Stimulated activated CD4-positive, alpha-beta T cell treated with anti-CD3 and anti-CD28 coated beads, Interleukin-4, amount 100 ng/mL, for 48 hours (primary cell): ENCODE results near the gene ZNHIT3.
"Not testable (repeated sequence)": the region's sequence is repeated elsewhere in the genome, so short reads cannot be mapped to it uniquely, and the experiment has no call there.

Experiments
- DNase-seq, 2 donors: peaks; one replicate each; pipeline ENCODE4 v3.0.0-alpha.2; 2020; ENCODE audit warnings: low read depth in 2 of 2

Gene ZNHIT3

DNA sequence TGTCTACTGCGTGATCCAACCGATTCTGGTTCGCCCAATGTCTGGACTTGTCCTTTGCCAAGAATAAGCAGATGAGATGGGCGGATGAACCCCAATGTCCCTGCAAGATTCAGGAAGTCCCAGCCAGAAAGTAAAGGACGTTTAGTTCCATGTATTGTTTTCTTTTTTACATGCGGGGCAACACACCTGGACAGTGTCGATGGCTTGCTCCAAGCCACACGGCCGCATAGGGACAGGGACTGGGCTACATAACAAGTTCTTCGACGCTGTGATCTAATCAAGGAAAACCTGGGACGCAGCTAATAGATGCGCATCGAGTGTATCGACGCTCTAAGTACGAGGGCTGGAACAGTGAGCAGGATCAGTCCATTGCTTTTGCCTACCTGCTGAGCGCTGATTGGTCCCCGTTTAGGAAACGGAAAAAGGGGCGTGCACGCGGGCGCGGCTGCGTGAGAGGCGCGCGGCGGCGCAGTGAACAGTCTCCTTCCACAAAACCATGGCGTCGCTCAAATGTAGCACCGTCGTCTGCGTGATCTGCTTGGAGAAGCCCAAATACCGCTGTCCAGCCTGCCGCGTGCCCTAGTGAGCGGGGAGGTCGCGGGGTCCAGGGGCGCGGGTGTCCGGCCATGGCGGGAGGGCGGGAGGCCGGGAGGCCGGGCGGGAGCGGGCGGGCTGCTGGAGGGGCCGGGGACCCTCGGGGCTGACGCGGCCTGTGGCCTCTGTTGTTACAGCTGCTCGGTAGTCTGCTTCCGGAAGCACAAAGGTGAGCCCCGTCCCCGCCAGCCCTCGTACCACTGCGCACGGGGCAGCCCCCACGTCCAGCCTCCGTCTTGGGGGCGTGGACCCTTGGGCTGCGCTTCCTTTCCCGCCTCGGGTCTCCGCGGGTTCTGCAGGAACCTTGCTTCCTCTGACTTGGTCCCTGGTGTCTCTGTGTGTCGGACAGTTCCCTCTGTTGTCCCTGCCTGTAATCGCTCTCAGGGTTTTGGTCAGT is at the start of gene ZNHIT3:
ZNHIT3 (plus strand) TSS at position 478 of the 991 bp plus-strand sequence; CDS start at position 497, 19 bp downstream.
- DNase-seq, result peak; percentile 83 to 86

GRCh38 chr17:36441792-36442191 is 44.7 kb upstream of the ZNHIT3 start:
- DNase-seq, result not testable (repeated sequence)

DNA sequence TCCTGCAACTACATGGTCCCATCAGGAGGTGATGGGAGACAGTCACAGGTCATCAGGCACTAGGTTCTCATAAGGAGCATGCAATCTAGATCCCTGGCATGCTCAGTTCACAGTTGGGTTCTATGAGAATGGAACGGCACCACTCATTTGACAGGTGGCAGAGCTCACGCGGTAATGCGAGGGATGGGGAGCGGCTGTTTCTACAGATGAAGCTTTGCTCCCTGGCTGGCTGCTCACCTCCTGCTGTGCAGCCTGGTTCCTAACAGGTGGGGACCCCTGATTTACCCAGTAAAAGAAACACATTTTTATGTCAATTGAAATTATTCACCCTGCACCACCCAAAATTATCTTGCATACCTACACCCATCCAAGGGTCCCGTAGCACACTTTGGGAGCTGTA is 42.7 kb upstream of the ZNHIT3 start:
- no peak for DNase-seq

- DNase-seq, result not testable (repeated sequence)
These were observed 36.5 kb upstream of the ZNHIT3 start for GRCh38 chr17:36449997-36450396.

GRCh38 chr17:36452888-36453287 is 33.6 kb upstream of the ZNHIT3 start:
- DNase-seq, result not testable (repeated sequence)

DNA sequence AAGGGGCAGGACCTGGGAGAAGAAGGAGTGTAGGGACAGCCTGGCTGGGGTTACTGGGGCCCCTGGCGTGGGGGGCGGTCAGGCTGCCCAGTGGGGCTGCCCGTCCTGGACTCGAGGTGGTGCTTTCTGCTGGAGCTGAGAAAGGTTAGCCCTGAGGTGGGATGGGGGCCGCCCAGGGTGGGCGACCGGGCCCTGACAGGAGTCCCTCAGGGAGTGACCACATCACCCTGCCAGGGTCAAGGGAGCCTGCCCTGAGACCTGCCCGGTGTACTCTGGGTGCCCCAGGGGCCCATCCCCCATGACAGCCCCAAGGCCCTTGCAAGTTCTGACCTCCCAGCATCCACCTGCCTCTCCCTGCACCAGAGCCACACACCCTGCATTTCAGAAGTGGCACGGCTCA is 28.8 kb upstream of the ZNHIT3 start:
- DNase-seq, result not testable (repeated sequence)

GRCh38 chr17:36459045-36459444 is 27.4 kb upstream of the ZNHIT3 start:
- no peak for DNase-seq

DNA sequence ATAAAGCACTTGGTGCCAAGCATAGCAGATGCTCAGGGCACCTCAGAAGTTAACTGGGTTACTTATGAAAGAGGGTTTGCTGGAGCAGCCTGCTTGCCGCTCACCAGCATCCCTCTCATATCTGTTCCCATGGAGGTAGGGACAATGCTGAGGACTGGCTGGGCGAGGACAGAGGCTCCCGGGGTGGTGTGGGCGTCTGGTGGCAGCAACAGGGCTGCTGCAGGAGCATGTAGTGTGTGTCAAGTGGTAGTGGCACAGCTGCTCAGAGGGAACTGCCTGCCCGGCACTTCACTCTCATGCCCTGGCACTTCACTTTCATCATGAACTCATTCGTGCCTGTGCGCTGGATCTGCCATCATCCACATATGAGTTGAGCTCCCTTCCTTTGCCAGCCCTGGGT is 26.9 kb upstream of the ZNHIT3 start:
- DNase-seq, result no peak

DNA sequence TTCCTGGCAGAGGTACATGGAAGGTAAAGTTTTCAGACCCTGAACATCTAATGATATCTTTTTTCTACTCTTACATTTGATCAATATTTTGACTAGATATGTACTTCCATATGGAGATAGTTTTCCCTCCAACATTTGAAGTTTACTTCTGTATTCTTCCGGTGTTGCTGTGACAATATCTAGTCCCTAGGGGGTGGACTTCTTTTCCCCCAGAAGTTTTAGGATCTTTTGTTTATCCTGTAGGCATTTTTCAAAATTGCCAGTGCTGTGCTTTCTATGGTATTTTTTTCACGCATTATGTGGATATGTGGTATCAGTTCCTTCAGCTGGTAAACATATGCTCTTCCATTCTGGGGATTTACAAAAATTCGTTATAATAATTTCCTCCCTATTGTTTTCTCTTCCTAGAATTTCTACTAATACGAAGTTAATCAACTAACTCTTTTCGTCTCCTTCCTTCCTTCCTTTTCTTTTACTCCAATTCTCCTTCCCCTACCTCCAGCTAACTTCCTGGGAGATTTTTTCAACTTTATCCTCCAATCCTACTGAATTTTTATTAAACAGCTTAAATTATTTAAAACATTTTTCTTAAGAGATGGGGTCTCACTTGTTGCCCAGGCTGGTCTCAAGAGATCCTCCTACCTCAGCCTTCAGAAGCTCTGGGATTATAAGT is 26.1 kb upstream of the ZNHIT3 start:
- DNase-seq, result no peak

- no peak for DNase-seq
These were observed 25.0 kb upstream of the ZNHIT3 start for GRCh38 chr17:36461330-36462110.

GRCh38 chr17:36463916-36464764 is 22.3 kb upstream of the ZNHIT3 start:
- peak; percentile 53 to 61 for DNase-seq

- DNase-seq, result no peak
These were observed 21.8 kb upstream of the ZNHIT3 start for GRCh38 chr17:36464765-36465088.

DNA sequence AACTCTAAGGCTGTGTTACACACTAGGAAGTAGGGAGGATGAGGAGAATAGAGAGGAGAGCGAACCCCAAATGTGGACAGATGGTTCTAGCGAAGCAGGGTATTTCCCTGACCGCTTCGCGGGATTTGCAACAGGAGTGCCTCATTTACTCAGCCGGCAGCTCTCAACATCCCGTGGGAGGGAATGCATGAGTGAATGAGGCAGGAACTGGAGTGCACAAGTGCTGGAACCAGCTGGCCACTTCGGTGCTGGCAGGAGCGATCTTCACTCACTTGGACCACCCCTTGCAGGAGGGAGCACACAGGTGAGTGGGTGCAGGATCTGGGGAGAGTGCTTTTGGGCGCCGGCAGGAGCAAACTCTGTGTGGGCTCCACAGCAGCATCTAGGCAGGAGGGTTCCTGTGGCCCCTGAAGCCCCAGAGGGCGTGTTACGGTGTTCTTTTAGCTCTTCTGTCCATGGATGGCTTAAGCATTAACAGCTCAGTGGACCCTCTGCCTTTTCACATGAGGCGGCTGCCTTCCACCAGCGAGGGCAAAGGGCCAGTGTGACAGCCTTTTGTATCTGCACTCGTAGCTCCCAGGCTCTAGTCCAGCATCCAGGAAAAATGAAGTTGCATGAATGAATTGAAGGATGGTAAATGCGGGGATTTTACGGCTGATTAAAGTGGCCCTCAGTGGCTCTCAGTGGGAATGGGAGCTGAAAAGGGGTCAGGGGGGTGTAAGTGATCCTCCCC is 17.4 kb upstream of the ZNHIT3 start:
- no peak for DNase-seq

- DNase-seq, result no peak
These were observed 16.7 kb upstream of the ZNHIT3 start for GRCh38 chr17:36469733-36470132.

GRCh38 chr17:36470499-36470898 is 16.0 kb upstream of the ZNHIT3 start:
- DNase-seq, result no peak

GRCh38 chr17:36474571-36474970 is 11.9 kb upstream of the ZNHIT3 start:
- no peak for DNase-seq

GRCh38 chr17:36475346-36475970 is 11.0 kb upstream of the ZNHIT3 start:
- no peak for DNase-seq

GRCh38 chr17:36481829-36482228 is 4.7 kb upstream of the ZNHIT3 start:
- no peak for DNase-seq

- peak; percentile 80 to 82 for DNase-seq
These were observed 3.6 kb upstream of the ZNHIT3 start for GRCh38 chr17:36482611-36483504.
